Duodenal mucosa (tissue), 2 donors: Measurements from ENCODE around the gene CNTD1.

ENCODE experiments used
- H3K27ac ChIP-seq: one replicate; pipeline ENCODE4 v1.7.0; 2013; ENCODE audit warnings: low read depth, low read length
- H3K27me3 ChIP-seq, 2 donors: one replicate each; pipeline ENCODE4 v1.7.0; 2013; ENCODE audit warnings: low read length in 2 of 2, control low read depth in 1 of 2; ENCODE audit not compliant: insufficient read depth in 2 of 2, control insufficient read depth in 1 of 2
- H3K36me3 ChIP-seq, 2 donors: one replicate each; pipeline ENCODE4 v1.7.0; 2013; ENCODE audit warnings: low read length in 2 of 2, control low read depth in 1 of 2; ENCODE audit not compliant: insufficient read depth in 2 of 2, control insufficient read depth in 1 of 2
- H3K4me1 ChIP-seq, 2 donors: one replicate each; pipeline ENCODE4 v1.7.0; 2013; ENCODE audit warnings: low read length in 2 of 2, control low read depth in 1 of 2; ENCODE audit not compliant: insufficient read depth in 2 of 2, control insufficient read depth in 1 of 2
- H3K4me3 ChIP-seq, 2 donors: one replicate each; pipeline ENCODE4 v1.7.0; 2013; ENCODE audit warnings: low read length in 2 of 2, low read depth in 1 of 2
- H3K9ac ChIP-seq, 2 donors: one replicate each; pipeline ENCODE4 v1.7.0; 2013; ENCODE audit warnings: low read length in 2 of 2, low read depth in 1 of 2
- H3K9me3 ChIP-seq, 2 donors: one replicate each; pipeline ENCODE4 v1.7.0; 2013; ENCODE audit warnings: low read length in 2 of 2, control low read depth in 1 of 2; ENCODE audit not compliant: control insufficient read depth in 1 of 2

CNTD1 gene

DNA sequence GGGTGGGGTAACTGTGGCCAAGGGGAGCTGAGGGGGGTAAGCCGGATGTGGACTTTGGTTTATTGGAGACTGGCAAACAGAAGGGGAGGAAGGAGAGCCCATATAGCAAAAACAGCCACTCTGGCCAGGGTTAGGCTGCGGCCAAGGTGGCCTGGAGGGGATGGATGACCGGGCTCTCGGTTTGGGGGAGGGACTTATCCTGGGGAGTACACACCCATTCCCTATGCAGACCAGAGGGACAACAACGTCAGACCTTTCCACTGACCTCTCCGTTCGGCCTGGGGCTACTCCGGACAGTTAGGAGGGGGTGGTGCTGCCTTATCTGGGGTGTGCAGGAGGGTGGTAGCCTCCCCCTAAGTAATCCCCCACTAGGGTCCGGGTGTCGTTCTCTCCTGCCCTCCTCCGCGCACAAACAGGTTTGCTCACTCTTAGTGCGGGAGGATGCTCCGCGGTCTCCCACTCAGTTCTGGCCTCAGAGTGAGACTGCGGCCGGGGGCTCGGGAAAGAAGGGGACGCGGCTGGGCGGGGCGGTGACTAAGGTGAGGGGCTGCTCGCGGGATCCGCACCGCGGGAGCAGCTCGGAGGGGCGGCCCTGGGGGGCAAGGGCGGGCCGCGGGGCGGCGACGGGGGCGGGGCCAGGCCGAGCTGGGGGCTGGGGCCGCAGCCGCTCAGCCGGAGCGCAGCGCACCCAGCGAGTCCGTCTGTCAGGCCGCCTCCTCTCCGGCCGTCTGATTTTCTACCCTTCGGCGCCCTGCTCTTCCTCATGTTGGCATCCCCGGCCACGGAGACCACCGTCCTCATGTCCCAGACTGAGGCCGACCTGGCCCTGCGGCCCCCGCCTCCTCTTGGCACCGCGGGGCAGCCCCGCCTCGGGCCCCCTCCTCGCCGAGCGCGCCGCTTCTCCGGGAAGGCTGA is 18.5 kb upstream of the CNTD1 start, which contains the start of gene WNK4:
Gene WNK4 (plus strand): TSS at position 675 of the 915 bp plus-strand sequence. CDS start 89 bp downstream, at position 764.
- Histone ChIP-seq H3K9ac (peak within 1 kb of the TSS; percentile 22 to 63), H3K27me3 (peaks cover 30 to 31% of the 10 kb centered on the region in 2 donors), H3K27ac (peak within 1 kb of the TSS; percentile 36), H3K9me3 (no peaks in the 10 kb centered on the region), H3K4me1 (peaks cover 16 to 18% of the 10 kb centered on the region in 2 donors), H3K4me3 (peak within 1 kb of the TSS; percentile 57 to 58), H3K36me3 (peaks cover 20 to 37% of the 10 kb centered on the region in 2 donors)

DNA sequence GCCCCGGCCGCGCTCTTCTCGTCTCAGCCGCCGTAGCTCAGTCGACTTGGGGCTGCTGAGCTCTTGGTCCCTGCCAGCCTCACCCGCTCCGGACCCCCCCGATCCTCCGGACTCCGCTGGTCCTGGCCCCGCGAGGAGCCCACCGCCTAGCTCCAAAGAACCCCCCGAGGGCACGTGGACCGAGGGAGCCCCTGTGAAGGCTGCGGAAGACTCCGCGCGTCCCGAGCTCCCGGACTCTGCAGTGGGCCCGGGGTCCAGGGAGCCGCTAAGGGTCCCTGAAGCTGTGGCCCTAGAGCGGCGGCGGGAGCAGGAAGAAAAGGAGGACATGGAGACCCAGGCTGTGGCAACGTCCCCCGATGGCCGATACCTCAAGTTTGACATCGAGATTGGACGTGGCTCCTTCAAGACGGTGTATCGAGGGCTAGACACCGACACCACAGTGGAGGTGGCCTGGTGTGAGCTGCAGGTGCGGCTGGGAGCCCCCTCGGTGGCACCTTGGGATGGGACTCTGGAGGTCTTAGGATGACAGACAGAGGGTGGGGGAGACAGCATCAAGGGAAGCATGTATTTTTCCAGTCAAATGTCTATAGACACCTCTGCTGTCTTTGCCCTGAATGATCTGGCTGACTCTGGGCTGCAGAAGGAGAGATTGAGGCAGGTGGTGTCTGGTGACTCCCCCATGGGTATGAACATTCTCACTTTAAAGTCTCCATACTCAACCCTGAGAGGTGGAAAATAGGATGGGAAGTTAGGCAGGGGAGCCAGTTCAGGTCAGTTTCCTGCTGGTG is 17.6 kb upstream of the CNTD1 start:
- H3K27ac ChIP-seq = peak overlapping the region; percentile 36

DNA sequence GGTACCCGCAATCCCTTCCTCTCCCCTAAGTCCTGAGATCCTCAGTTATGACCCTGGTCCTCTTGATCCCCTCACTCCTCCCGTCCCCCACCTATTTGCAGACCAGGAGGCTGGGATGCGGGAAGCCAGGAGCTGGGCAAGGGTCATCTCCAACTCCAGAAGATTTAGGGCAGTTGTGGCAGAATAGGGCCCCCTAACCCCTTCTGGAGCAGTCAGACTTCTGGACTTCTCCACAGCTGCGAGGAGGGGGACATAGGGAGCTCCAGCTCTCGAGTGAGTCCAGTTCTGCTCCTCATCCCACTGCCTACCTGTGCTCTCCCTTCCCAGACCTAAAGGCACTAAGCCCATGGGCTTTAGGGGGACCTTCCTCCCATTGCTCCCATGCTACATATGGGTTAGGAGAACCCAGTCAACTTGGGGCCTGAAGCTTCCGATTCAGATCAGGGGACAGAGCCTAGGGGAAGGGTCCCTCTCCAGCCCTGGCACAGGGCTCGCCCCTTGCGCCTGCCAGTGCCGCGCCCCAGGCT is 17.0 kb upstream of the CNTD1 start:
- H3K4me3 ChIP-seq = peak overlapping the region; percentile 57 to 58
- H3K9me3 ChIP-seq = no peaks in the 10 kb centered on the region
- peak overlapping the region; percentile 22 to 63 for H3K9ac ChIP-seq
- H3K27me3 ChIP-seq = peaks cover 31 to 33% of the 10 kb centered on the region in 2 donors
- H3K36me3 ChIP-seq = peaks cover 11 to 26% of the 10 kb centered on the region in 2 donors
- H3K27ac ChIP-seq = no peak overlapping the region
- H3K4me1 ChIP-seq = peaks cover 16 to 18% of the 10 kb centered on the region in 2 donors

More for the DNA sequence above, 17.6 kb upstream of the CNTD1 start:
- peaks cover 31 to 33% of the 10 kb centered on the region in 2 donors for H3K27me3 ChIP-seq
- H3K4me3 ChIP-seq = peak overlapping the region; percentile 57 to 58
- peak overlapping the region; percentile 22 to 63 for H3K9ac ChIP-seq
- no peaks in the 10 kb centered on the region for H3K9me3 ChIP-seq
- peaks cover 16 to 18% of the 10 kb centered on the region in 2 donors for H3K4me1 ChIP-seq
- peaks cover 11 to 29% of the 10 kb centered on the region in 2 donors for H3K36me3 ChIP-seq

DNA sequence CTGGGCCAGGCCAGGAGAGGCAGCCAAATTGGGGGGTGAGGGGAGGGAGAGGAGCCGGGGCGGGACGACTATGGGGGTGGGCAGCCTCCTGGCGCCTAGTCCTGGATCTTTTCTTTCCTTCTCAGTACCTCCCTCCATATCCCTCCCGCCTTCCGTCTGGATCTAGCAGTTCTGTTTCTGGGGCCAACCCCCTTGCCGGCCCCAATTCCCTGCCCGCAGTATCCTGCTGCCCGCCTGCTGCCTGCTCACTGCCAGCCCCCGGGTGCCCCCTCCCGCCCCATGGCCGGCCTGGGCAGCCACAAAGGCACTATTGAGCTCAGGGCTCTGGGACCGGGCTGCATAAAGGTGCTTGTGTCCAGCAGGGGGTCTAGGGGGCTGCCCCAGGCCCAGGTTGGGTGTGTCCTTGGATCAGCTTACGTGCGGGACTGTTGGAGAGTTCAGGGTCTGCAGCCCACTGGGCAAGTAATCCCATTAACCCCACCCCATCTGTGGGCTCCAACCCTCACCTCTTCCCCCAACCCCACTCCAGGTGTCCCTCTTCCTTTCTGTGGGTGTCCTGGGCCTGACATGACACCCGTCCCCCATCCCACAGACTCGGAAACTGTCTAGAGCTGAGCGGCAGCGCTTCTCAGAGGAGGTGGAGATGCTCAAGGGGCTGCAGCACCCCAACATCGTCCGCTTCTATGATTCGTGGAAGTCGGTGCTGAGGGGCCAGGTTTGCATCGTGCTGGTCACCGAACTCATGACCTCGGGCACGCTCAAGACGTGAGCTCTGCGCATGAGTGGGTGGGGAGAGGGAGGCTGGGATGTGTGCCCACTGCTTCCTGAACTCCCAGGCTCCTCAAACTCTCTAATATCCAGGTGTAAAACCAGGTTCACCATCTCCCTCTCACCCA is 16.2 kb upstream of the CNTD1 start:
- Histone ChIP-seq H3K4me1 (peaks cover 16 to 18% of the 10 kb centered on the region in 2 donors), H3K27me3 (peaks cover 31 to 33% of the 10 kb centered on the region in 2 donors), H3K9ac (peak overlapping the region in 1 of 2 donors; percentile 22), H3K36me3 (peaks cover 11 to 20% of the 10 kb centered on the region in 2 donors), H3K9me3 (no peaks in the 10 kb centered on the region), H3K27ac (no peak overlapping the region), H3K4me3 (peak overlapping the region; percentile 57 to 58)

- Histone ChIP-seq H3K4me1 (peaks cover 16 to 18% of the 10 kb centered on the region in 2 donors), H3K9me3 (no peaks in the 10 kb centered on the region), H3K27ac (no peak overlapping the region), H3K27me3 (peaks cover 31 to 33% of the 10 kb centered on the region in 2 donors), H3K4me3 (peak overlapping the region in 1 of 2 donors; percentile 5), H3K9ac (no peak overlapping the region), H3K36me3 (peaks cover 10 to 12% of the 10 kb centered on the region in 2 donors)
Measured at GRCh38 chr17:42783062-42783790, 15.4 kb upstream of the CNTD1 start.

GRCh38 chr17:42783791-42784138 is 14.9 kb upstream of the CNTD1 start:
- Histone ChIP-seq H3K9me3 (no peaks in the 10 kb centered on the region), H3K4me1 (peaks cover 16 to 18% of the 10 kb centered on the region in 2 donors), H3K4me3 (no peak overlapping the region), H3K36me3 (peaks cover 5 to 6% of the 10 kb centered on the region in 2 donors), H3K27me3 (peaks cover 31 to 33% of the 10 kb centered on the region in 2 donors), H3K9ac (no peak overlapping the region), H3K27ac (no peak overlapping the region)

DNA sequence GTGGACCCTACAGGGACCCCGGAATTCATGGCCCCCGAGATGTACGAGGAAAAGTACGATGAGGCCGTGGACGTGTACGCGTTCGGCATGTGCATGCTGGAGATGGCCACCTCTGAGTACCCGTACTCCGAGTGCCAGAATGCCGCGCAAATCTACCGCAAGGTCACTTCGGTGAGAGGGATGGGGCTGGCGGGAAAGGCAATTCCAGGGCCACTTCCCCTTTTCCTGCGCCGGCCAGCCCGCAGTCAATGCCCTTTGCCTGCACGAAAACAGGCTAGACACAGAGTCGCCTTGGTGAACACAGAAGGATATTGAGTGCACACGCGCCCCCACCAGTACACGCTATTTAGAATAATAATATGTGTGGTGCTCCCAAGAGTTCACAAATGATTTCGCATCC is 14.3 kb upstream of the CNTD1 start:
- Histone ChIP-seq H3K36me3 (peaks cover 0 to 2% of the 10 kb centered on the region in 2 donors), H3K27me3 (peaks cover 31 to 33% of the 10 kb centered on the region in 2 donors), H3K4me3 (no peak overlapping the region)

DNA sequence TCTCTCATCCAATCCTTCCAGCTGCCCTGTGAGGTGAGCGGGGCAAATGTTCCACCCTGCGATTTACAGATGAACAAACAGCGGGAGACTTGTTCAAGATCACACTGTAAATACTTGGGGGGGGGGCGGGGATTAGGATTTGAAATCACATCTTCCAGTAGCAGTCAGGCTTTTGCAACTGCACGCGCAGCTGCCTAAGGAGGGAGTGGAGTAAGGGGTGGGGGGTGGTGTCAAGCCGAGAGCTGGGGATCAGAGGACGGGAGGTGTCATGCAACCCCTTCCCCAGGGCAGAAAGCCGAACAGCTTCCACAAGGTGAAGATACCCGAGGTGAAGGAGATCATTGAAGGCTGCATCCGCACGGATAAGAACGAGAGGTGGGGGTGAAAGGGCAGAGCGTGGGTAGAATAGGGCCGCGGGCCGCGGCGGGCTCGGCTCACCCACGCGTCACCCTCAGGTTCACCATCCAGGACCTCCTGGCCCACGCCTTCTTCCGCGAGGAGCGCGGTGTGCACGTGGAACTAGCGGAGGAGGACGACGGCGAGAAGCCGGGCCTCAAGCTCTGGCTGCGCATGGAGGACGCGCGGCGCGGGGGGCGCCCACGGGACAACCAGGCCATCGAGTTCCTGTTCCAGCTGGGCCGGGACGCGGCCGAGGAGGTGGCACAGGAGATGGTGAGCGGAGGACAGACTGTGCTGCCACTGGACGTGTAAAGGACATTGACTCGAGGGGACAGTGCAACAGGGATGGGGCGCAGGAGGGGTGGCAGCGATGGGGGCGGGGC is 13.7 kb upstream of the CNTD1 start:
- H3K9me3 ChIP-seq = no peaks in the 10 kb centered on the region
- H3K4me3 ChIP-seq = no peak overlapping the region
- H3K9ac ChIP-seq = no peak overlapping the region
- peaks cover 10 to 12% of the 10 kb centered on the region in 2 donors for H3K4me1 ChIP-seq
- peaks cover 31 to 33% of the 10 kb centered on the region in 2 donors for H3K27me3 ChIP-seq
- H3K36me3 ChIP-seq = no peaks in the 10 kb centered on the region
- H3K27ac ChIP-seq = no peak overlapping the region

More for the DNA sequence above, 14.3 kb upstream of the CNTD1 start:
- no peaks in the 10 kb centered on the region for H3K9me3 ChIP-seq
- H3K27ac ChIP-seq = no peak overlapping the region
- H3K4me1 ChIP-seq = peaks cover 16 to 18% of the 10 kb centered on the region in 2 donors
- no peak overlapping the region for H3K9ac ChIP-seq
